ENCODE results near the gene CLDN8. TPM values are rescaled to one million over a fixed set of nuclear protein-coding genes. Genes with fewer than 3 reads are reported as not detected.

The CLDN8 gene
- total RNA-seq, 3 donors from 2014 or later, result not detected

DNA sequence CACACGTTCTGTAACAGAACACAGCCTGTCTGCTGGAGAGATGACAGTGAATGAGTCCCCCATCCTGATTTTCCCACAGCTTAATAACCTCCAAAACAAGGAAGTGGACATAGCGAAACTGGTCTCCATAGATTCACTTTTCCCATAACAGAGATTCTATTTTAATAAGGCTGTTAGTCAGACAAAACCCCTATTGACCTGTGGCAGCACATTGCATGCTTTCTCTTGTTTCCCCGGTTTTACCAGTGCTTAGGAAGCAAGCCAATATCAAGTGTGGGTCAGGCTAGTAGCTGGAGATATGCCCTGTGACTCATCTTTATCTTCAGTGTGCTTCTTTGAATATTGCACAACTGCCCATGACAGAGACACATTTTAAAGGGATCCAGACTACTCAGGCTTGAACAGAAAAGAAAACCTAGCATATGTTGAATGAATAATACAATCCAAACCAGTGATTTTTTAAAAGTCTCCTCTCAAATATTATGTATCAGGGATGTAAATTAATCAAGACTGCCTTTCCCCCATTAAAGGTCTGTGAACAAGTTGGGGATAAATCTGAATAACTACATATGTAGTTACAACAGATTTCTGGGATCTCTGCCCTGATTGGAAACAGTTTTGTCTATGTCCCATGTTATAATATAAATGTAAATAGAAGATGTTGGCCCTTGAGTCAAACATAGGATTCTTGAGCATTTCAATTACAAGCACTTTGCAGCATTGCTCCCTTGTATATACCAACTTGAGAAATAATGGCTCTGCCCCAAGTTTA, 11.9 kb upstream of the CLDN8 start:
- DNase-seq (no peak), ATAC-seq (no peak)
- Mint-ChIP-seq H3K4me1 (ENCODE audit: low read depth) (no peaks in the 10 kb centered on the region), H3K36me3 (ENCODE audit: insufficient read depth) (no peaks in the 10 kb centered on the region), H3K9me3 (no peaks in the 10 kb centered on the region), H3K4me3 (no peak overlapping the region), H3K27me3 (ENCODE audit: low read depth) (no peaks in the 10 kb centered on the region)

DNA sequence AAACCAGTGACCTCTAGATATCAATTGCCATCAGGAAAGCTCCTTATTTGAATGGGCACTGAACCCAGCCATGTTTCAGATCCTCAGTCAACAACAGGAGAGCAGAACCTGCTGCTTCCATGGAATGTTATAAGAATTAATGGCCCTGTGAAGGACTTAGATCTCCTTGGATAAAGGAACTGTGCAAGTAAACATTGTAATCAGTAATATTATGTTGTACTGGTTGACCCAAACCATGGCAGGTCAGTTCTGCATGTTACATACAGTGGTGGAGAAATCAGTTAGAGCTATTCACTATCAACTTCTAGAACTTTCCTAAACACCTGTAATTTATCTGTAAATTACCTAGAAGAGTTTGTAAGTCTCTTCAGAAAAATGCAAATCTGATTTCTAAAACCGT, 11.2 kb upstream of the CLDN8 start:
- no peaks in the 10 kb centered on the region for H3K4me1 Mint-ChIP-seq (ENCODE audit: low read depth)
- H3K4me3 Mint-ChIP-seq, result no peak overlapping the region
- no peaks in the 10 kb centered on the region for H3K27me3 Mint-ChIP-seq (ENCODE audit: low read depth)
- no peaks in the 10 kb centered on the region for H3K9me3 Mint-ChIP-seq
- H3K36me3 Mint-ChIP-seq (ENCODE audit: insufficient read depth), result no peaks in the 10 kb centered on the region
- ATAC-seq (no peak), DNase-seq (no peak)

DNA sequence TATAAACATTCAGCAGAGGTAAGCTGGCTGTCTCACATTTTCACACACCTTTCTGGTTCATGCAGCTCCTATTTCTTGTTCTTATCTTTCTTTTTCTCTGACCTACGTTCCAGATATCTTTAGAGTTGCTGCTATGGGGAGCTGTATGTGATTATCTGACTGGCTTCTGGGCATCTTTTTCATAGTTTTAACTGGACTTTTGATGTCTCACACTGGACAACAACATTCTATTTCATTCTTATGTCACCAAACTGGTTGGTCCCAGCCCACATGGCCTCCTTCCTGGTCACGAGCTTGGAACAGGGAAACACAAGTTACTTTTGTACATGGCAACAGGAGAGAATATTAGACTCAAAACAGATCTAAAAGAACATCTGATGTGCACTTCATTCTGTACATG, 7.7 kb upstream of the CLDN8 start:
- ATAC-seq (no peak), DNase-seq (no peak)
- no peaks in the 10 kb centered on the region for H3K27me3 Mint-ChIP-seq (ENCODE audit: low read depth)
- H3K36me3 Mint-ChIP-seq (ENCODE audit: insufficient read depth), result no peaks in the 10 kb centered on the region
- no peaks in the 10 kb centered on the region for H3K4me1 Mint-ChIP-seq (ENCODE audit: low read depth)
- no peak overlapping the region for H3K4me3 Mint-ChIP-seq
- no peaks in the 10 kb centered on the region for H3K9me3 Mint-ChIP-seq

DNA sequence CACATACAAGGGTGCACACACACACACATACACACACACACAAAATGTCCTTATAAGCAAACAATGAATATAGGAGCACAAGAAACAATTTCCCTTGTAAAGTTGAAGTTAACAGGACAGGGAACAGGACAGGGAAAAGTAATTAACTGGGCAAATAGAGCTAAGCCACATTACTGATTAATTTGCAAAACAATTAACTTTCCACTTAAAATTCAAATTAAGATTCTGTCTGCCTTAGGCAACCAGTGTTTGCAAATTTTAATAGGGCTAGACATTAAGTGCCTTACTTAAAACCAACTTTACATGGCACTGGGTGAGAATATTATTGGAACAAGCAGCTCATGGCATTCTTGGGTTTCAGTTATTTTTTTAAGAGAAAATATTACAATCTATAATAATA, 6.8 kb upstream of the CLDN8 start:
- no peak for DNase-seq
- H3K27me3 Mint-ChIP-seq (ENCODE audit: low read depth), result no peaks in the 10 kb centered on the region
- ATAC-seq, result no peak
- no peaks in the 10 kb centered on the region for H3K9me3 Mint-ChIP-seq
- H3K4me1 Mint-ChIP-seq (ENCODE audit: low read depth), result no peaks in the 10 kb centered on the region
- no peak overlapping the region for H3K4me3 Mint-ChIP-seq
- no peaks in the 10 kb centered on the region for H3K36me3 Mint-ChIP-seq (ENCODE audit: insufficient read depth)

DNA sequence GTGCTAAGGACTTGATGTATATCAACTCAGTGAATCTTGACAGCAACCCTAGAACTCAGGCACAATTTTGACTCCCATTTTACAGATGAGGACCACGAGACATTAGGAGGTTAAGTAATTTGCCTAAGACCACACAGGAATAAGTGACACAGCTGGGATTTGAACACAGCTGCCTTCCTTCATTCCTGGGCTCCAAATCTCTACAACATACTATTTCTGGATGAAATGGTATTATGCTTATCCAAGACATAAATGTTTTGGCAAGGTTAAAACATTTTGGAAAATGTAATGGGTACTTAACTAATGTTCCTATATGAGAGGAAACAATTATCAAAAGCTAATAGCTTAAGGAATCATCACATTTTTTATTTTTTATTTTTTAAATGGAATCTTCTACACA, 4.8 kb downstream of the CLDN8 start:
- peaks cover 5% of the 10 kb centered on the region for H3K27me3 Mint-ChIP-seq (ENCODE audit: low read depth)
- ATAC-seq (no peak), DNase-seq (no peak)
- H3K36me3 Mint-ChIP-seq (ENCODE audit: insufficient read depth), result no peaks in the 10 kb centered on the region
- H3K9me3 Mint-ChIP-seq, result no peaks in the 10 kb centered on the region
- no peak overlapping the region for H3K4me3 Mint-ChIP-seq
- H3K4me1 Mint-ChIP-seq (ENCODE audit: low read depth), result no peaks in the 10 kb centered on the region

DNA sequence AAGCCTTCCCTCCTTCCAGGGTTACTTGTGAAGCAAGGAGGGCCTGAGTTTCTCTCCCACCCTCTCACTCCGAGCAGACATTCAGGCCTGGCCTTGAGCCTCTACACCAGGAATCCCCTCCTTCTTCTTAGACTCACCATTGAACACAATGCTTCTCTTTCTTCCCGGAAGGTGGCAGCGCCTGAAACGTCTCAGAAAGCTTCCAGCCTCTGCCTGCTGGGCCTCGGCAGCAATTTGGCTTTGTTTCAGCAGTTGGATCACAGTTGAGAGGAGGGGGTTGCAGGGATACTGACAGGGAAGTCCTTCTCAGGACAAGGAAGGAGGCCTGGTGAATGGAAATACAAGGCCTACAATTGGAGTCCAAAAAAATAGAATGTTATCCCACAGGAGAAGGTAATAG, 6.3 kb downstream of the CLDN8 start:
- Mint-ChIP-seq H3K27me3 (ENCODE audit: low read depth) (peaks cover 5% of the 10 kb centered on the region), H3K4me1 (ENCODE audit: low read depth) (no peaks in the 10 kb centered on the region), H3K9me3 (no peaks in the 10 kb centered on the region), H3K4me3 (no peak overlapping the region), H3K36me3 (ENCODE audit: insufficient read depth) (no peaks in the 10 kb centered on the region)
- DNase-seq, result no peak
- no peak for ATAC-seq

DNA sequence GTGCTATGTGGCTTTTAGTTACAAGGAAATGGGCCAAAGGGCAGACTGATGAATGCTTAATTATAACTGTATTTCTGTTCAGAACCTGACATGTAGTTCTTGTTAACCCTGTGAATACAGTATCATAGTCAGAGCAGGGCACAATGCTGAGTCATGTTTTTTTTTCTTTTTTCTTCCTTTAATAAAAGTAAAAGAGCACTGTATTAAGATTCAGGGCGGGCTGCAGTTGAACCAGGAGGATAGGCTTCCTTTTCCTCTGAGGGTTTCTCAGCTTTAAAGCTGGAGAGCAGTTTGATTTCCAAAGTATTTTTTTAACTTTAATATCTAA, 8.7 kb downstream of the CLDN8 start:
- H3K36me3 Mint-ChIP-seq (ENCODE audit: insufficient read depth), result no peaks in the 10 kb centered on the region
- H3K9me3 Mint-ChIP-seq, result no peaks in the 10 kb centered on the region
- peaks cover 5% of the 10 kb centered on the region for H3K27me3 Mint-ChIP-seq (ENCODE audit: low read depth)
- H3K4me1 Mint-ChIP-seq (ENCODE audit: low read depth), result no peaks in the 10 kb centered on the region
- ATAC-seq (no peak), DNase-seq (no peak)
- H3K4me3 Mint-ChIP-seq, result no peak overlapping the region

DNA sequence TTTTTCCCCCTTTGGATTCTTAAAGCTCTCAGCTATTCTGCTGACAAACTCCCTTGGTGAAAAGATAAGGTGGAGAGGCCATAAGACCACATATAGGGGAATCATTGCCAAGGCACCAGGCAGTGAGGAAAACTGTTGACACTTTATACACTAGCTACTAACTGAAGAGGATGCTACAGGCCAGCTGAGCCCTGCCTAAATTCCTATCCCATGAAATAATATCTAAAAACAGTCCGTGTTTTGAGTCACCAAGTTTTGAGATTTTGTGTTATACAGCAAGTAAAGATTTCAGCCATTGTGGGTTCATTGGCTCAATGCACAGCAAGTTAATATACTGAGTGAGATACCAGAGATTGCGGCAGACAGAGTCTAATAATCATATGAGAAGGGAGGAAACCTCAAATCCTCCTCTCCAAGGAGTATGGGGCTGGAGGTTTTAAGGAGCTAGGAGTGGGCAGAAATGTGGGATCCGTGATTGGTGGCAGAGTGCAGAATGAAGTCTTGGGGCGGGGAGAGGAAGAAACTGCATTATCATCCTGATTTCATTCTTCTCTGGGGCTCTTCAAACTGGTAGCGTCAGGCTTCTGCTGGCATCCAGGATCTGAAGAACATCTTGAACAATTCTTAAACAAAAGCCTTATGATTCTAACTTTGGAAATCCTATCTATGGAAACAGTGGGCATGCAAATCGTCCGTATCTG, 9.2 kb downstream of the CLDN8 start:
- ATAC-seq (no peak), DNase-seq (no peak)
- H3K27me3 Mint-ChIP-seq (ENCODE audit: low read depth), result peaks cover 5% of the 10 kb centered on the region
- H3K4me3 Mint-ChIP-seq, result no peak overlapping the region
- no peaks in the 10 kb centered on the region for H3K9me3 Mint-ChIP-seq
- H3K4me1 Mint-ChIP-seq (ENCODE audit: low read depth), result no peaks in the 10 kb centered on the region
- no peaks in the 10 kb centered on the region for H3K36me3 Mint-ChIP-seq (ENCODE audit: insufficient read depth)

DNA sequence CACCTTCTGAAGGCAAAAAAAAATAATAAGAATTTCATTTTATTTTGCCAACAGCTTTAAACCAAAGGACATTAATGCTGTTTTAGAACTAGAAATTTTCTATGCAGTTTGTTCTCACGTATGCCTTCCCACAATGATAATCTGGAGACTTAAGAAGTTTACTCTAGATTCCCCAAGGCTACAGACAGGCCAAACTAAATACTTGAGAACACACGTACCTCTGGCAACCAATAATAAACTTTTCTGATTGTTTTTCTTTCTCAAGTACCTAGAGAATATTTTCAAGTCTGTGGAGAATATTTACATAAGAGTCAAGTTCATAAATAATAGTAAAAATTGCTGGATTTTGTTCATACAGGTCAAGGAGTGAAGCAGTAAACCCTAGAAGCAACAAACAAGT, 15.9 kb downstream of the CLDN8 start:
- Mint-ChIP-seq H3K4me1 (ENCODE audit: low read depth) (no peaks in the 10 kb centered on the region), H3K36me3 (ENCODE audit: insufficient read depth) (no peaks in the 10 kb centered on the region), H3K9me3 (no peaks in the 10 kb centered on the region), H3K4me3 (no peak overlapping the region), H3K27me3 (ENCODE audit: low read depth) (no peaks in the 10 kb centered on the region)
- ATAC-seq, result no peak
- no peak for DNase-seq

DNA sequence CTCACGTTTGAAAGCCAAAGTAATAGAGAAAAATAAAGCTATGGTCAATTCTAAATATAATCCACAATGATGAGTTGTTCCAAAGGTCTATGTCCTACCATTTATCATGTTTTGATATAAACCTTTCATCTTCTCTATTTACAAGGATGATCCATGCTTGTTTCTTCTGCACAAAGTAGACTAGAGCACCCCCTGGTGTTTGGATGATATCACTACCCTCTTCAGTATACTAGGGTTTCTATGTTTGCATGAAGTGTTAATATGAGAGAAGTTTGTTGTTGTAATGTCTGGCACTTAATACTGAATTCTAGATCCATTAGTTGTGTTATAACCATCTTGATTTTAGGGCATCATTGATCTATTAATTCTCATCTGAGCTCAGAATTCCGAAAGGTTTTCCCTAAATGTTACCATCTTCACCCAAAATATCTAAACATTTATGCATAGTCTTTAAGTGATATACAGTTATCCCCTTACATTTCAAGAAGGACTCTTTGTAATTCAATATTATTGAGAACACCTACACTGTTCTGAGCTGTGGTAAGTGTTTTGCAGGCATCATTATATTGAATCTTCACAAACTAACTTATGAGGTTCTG, 21.1 kb downstream of the CLDN8 start:
- H3K27me3 Mint-ChIP-seq (ENCODE audit: low read depth), result no peaks in the 10 kb centered on the region

DNA sequence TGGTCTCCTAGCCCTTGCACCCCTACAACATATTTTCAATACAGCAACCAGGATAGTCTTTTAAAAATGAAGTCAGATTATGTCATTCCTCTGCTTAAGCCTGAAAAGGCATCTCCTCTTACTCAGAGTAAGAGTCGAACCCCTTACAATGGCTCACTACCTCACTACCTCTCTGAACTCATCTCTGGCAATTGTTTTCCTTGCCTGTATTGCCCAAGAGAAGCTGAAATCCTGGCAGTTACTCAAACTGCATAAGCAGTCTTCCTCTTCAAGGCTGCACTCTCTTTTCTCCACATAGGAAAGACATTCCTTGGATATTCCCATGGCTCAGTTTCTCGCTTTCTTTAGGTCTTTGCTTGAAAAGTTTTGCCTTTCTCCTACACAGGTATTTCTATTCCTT, 22.7 kb downstream of the CLDN8 start:
- no peaks in the 10 kb centered on the region for H3K9me3 Mint-ChIP-seq
- no peaks in the 10 kb centered on the region for H3K4me1 Mint-ChIP-seq (ENCODE audit: low read depth)
- no peaks in the 10 kb centered on the region for H3K36me3 Mint-ChIP-seq (ENCODE audit: insufficient read depth)
- H3K4me3 Mint-ChIP-seq, result no peak overlapping the region
- ATAC-seq (no peak), DNase-seq (no peak)
- no peaks in the 10 kb centered on the region for H3K27me3 Mint-ChIP-seq (ENCODE audit: low read depth)

More for the DNA sequence above, 21.1 kb downstream of the CLDN8 start:
- Mint-ChIP-seq H3K9me3 (no peaks in the 10 kb centered on the region), H3K4me1 (ENCODE audit: low read depth) (no peaks in the 10 kb centered on the region), H3K36me3 (ENCODE audit: insufficient read depth) (no peaks in the 10 kb centered on the region), H3K4me3 (no peak overlapping the region)
- DNase-seq (no peak), ATAC-seq (no peak)

DNA sequence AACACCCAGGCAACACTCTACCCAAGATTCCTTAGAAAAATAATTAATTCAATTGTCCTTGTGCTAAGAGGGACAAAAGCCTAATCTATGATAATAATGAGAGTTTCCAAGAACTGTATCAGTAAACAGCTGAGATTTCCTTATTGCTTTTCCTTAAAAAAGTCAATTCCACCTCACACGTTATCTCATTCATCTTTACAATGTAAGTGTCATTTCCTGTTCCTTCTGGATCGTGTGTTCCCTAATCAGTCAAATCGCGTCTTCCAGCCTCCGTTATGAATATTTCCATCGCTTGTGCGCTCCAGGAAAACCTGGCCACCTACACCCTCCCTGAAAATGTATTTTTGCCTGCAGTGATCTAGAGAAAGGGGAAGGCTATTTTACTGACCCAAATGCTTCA, 25.3 kb downstream of the CLDN8 start:
- H3K27me3 Mint-ChIP-seq (ENCODE audit: low read depth), result no peaks in the 10 kb centered on the region
- H3K4me1 Mint-ChIP-seq (ENCODE audit: low read depth), result no peaks in the 10 kb centered on the region
- DNase-seq (no peak), ATAC-seq (no peak)
- no peaks in the 10 kb centered on the region for H3K36me3 Mint-ChIP-seq (ENCODE audit: insufficient read depth)
- H3K9me3 Mint-ChIP-seq, result no peaks in the 10 kb centered on the region
- H3K4me3 Mint-ChIP-seq, result no peak overlapping the region

DNA sequence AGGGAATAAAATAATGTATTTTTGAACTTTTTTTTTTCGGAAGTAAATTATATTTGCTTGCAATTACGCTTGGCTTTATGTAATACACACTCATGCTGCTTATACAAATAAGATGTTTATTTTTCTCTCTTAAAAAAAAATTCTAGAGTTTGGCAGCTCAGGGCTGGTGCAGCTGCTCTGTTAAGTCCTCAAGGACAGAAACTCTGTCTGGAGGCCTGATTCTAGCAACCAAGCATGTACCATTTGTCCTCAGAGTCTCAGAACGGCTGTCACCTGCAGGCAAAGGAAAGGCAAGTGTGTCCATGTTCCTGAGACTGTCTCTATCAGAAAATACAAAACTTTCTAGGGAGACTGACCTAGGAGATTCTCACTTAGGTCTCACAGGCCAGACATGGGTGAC, 26.1 kb downstream of the CLDN8 start:
- H3K9me3 Mint-ChIP-seq, result no peaks in the 10 kb centered on the region
- H3K27me3 Mint-ChIP-seq (ENCODE audit: low read depth), result no peaks in the 10 kb centered on the region
- H3K36me3 Mint-ChIP-seq (ENCODE audit: insufficient read depth), result no peaks in the 10 kb centered on the region
- no peak for ATAC-seq
- H3K4me1 Mint-ChIP-seq (ENCODE audit: low read depth), result no peaks in the 10 kb centered on the region
- H3K4me3 Mint-ChIP-seq, result no peak overlapping the region
- no peak for DNase-seq

DNA sequence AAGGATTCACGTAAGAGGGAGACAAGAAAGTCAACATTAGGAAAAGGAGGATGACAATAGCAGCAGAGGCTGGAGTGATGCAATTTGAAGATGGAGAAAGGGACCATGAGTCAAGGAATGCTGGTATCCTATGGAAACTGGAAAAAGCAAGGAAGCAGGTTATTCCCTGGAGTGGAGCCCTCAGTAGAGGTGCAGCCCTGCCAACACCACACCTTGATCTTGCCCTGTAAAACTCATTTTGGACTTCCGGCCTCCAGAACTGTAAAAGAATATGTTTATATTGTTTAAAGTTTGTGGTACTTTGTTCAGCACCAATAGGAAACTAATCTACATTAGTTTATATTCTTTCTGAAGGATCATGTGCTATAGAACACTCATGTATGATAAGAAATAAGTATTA, 29.7 kb downstream of the CLDN8 start:
- ATAC-seq (no peak), DNase-seq (no peak)
- Mint-ChIP-seq H3K4me1 (ENCODE audit: low read depth) (no peaks in the 10 kb centered on the region), H3K36me3 (ENCODE audit: insufficient read depth) (no peaks in the 10 kb centered on the region), H3K4me3 (no peak overlapping the region), H3K27me3 (ENCODE audit: low read depth) (no peaks in the 10 kb centered on the region), H3K9me3 (no peaks in the 10 kb centered on the region)

DNA sequence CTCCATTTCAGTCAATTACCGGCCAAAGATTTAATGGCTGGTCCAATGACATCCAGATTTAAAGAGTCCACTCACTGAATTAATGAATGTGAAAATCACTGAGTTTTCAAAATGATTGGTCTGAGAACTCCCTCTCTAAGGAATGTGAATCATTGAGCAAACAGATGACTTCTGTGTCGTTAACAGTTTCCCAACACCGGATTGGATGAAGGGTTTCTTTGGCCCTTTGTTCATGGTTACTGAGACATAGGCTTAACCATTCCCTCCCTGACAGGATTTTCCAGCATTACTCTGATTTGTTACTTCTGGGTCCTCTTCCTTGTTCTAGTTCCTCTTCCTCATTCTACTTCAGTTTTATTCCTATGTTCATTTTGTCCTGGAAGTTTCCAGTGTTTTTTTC, 47.8 kb downstream of the CLDN8 start:
- no peaks in the 10 kb centered on the region for H3K36me3 Mint-ChIP-seq (ENCODE audit: insufficient read depth)
- no peak for ATAC-seq
- no peaks in the 10 kb centered on the region for H3K27me3 Mint-ChIP-seq (ENCODE audit: low read depth)
- H3K4me1 Mint-ChIP-seq (ENCODE audit: low read depth), result no peaks in the 10 kb centered on the region
- no peaks in the 10 kb centered on the region for H3K9me3 Mint-ChIP-seq
- no peak overlapping the region for H3K4me3 Mint-ChIP-seq
- no peak for DNase-seq

All from activated T-cell treated with anti-CD3 and anti-CD28 coated beads, Interleukin-2, amount 50 U/mL, for 4 hours (primary cell).